BE2C (cell line): ENCODE measurements around the gene SCN4A.
"Not testable (repeated sequence)": the region's sequence is repeated elsewhere in the genome, so short reads cannot be mapped to it uniquely, and the experiment has no call there.

Source experiments
- DNase-seq: peaks from one replicate; pipeline ENCODE4 v3.0.0-alpha.2; 2020
- H3K27me3 ChIP-seq: fragments of 250-450 bp; sonication (Bioruptor Pico); 2 replicates; pipeline ENCODE4 v1.5.1; 2020; ENCODE audit warnings: mild to moderate bottlenecking
- H3K36me3 ChIP-seq: fragments of 250-450 bp; sonication (Bioruptor Pico); 2 replicates; pipeline ENCODE4 v1.5.1; 2020; ENCODE audit warnings: mild to moderate bottlenecking
- H3K4me1 ChIP-seq: fragments of 250-450 bp; sonication (Bioruptor Pico); 2 replicates; pipeline ENCODE4 v1.5.1; 2020
- H3K4me3 ChIP-seq: 2 replicates; pipeline ENCODE4 v1.5.1; 2011; ENCODE audit warnings: low read depth, low read length
- H3K9me3 ChIP-seq: fragments of 250-450 bp; sonication (Bioruptor Pico); 2 replicates; pipeline ENCODE4 v1.5.1; 2020
- TF ChIP-seq, protein P1 (sequence below): IDR thresholded peaks from 2 replicates; pipeline ENCODE4 v1.5.1; 2012; ENCODE audit warnings: mild to moderate bottlenecking, low read depth, low read length

SCN4A gene

DNA sequence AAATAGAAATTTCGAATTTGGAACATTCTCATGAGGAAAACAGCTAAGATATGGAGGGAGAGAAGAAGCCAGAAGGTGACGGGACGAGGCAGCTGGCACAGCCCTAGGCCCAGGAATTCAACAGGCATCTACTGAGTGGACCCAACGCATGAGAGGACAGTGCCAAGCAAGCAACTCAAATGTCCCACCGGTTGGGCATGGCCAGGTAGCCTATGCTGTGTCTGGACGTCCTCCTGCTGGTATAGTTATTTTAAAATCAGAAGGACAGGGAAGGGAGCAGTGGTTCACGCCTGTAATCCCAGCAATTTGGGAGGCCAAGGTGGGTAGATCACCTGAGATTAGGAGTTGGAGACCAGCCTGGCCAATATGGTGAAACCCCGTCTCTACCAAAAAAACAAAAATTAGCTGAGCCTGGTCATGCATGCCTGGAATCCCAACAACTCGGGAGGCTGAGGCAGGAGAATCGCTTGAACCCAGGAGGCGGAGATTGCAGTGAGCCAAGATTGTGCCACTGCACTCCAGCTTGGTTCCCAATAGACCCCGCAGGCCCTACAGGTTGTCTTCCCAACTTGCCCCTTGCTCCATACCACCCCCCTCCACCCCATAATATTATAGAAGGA lies 56.0 kb downstream of the SCN4A start:
- no peak for DNase-seq
- no peaks in the 10 kb centered on the region for H3K27me3 ChIP-seq
- no peak overlapping the region for H3K4me3 ChIP-seq
- no peaks in the 10 kb centered on the region for H3K9me3 ChIP-seq
- H3K4me1 ChIP-seq, result no peaks in the 10 kb centered on the region
- TF ChIP-seq, protein P1, sequence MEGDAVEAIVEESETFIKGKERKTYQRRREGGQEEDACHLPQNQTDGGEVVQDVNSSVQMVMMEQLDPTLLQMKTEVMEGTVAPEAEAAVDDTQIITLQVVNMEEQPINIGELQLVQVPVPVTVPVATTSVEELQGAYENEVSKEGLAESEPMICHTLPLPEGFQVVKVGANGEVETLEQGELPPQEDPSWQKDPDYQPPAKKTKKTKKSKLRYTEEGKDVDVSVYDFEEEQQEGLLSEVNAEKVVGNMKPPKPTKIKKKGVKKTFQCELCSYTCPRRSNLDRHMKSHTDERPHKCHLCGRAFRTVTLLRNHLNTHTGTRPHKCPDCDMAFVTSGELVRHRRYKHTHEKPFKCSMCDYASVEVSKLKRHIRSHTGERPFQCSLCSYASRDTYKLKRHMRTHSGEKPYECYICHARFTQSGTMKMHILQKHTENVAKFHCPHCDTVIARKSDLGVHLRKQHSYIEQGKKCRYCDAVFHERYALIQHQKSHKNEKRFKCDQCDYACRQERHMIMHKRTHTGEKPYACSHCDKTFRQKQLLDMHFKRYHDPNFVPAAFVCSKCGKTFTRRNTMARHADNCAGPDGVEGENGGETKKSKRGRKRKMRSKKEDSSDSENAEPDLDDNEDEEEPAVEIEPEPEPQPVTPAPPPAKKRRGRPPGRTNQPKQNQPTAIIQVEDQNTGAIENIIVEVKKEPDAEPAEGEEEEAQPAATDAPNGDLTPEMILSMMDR, result no peak
- H3K36me3 ChIP-seq, result no peaks in the 10 kb centered on the region

DNA sequence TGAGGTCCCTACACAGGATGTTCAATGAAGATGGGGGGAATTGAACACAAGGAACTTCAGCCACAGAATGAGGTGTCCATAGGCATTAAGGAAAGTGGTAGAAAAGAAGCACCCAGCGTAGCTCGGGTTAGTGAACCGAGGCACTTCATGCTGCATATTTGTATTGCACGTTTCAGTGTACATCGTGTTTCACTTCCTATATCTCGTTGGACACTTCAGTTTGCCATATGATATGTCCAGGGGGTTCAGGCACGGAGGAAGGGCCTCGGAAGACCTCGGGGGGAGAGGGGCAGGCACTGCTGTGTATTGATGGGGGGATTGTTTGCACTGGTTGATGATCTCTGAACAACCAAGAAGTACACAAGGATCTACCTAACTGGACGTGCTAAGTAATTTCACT lies 57.0 kb downstream of the SCN4A start:
- DNase-seq, H3K4me1 ChIP-seq, H3K4me3 ChIP-seq, H3K36me3 ChIP-seq, H3K27me3 ChIP-seq, H3K9me3 ChIP-seq: not testable (repeated sequence)

DNA sequence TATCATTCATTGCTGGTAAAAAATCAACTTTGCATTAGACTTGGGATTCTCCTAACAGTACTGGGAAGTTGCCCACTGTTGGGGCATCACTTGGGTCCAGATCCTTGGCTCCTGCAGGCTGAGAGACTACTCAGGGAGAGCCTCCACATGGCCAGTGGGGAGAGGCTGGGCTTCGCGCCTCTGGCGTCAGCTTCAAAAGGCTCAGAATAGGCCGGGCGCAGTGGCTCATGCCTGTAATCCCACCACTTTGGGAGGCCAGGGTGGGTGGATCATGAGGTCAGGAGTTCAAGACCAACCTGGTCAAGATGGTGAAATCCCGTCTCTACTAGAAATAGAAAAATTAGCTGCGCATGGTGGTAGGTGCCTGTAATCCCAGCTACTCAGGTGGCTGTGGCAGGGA lies 58.2 kb downstream of the SCN4A start:
- TF ChIP-seq, protein P1, result no peak
- no peaks in the 10 kb centered on the region for H3K9me3 ChIP-seq
- H3K4me1 ChIP-seq, result no peaks in the 10 kb centered on the region
- no peaks in the 10 kb centered on the region for H3K27me3 ChIP-seq
- H3K4me3 ChIP-seq, result no peak overlapping the region
- no peak for DNase-seq
- H3K36me3 ChIP-seq, result no peaks in the 10 kb centered on the region

DNA sequence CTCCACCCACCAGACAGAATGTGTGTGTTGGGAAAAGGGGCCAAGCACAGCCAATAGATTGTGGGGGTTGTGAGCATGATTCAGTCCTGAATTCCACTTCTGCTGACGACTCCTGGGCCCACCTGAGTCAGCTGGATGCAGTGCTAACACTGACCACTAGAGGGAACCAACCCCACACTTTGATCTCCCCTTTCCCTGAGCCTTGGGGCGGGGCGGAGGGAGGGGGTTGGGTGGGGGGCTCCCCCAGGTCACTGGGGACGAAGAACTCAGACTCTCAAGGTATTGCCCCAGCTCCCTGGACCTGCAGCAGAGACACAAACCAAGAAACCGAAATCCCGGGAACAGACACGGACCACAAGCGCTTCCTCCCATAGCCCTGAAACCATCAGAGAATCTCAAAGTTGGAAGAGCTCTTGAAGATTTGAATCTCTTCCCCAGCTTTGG lies 61.0 kb downstream of the SCN4A start:
- Histone ChIP-seq H3K9me3 (no peaks in the 10 kb centered on the region), H3K36me3 (no peaks in the 10 kb centered on the region), H3K4me3 (no peak overlapping the region), H3K4me1 (no peaks in the 10 kb centered on the region), H3K27me3 (no peaks in the 10 kb centered on the region)
- TF ChIP-seq, protein P1, result peak; percentile 69
- peak; percentile 61 for DNase-seq

DNA sequence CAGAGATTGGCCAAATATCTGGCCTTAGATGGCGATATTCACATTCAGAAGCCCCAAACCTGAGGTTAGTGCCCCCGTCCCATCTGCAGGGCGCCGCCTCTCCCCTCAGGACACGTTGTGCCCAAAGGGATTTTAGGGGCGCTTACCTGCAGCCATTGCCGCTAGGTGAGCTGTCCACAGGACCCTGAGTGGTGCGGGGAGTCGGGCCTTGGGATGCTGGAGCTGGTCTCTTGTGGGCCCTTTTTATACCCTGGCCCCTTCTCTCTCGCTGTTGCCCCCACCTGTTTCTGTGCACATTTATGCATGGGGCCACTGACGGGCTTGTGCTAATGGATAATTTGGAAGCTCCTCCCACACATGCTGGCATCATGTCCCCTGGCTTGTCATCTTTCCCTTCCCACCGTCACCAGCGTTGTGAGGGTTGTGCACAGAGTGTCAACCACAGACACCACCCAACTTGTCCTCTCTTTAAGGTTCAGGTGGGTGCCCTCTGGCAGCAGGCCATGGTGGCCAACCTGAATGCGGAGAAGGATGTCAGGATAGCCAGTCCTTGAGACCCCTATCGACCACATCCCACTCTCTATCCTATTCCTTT lies 61.6 kb downstream of the SCN4A start, which contains the start of gene CSHL1:
Gene CSHL1, minus strand, starts transcription at position 218 of the 595 bp plus-strand sequence. Its CDS starts 62 bp downstream, at position 156.
- H3K4me3 ChIP-seq, result no peak within 1 kb of the TSS
- no peak for DNase-seq
- TF ChIP-seq, protein P1, result no peak
- no peaks in the 10 kb centered on the region for H3K9me3 ChIP-seq
- H3K27me3 ChIP-seq, result no peaks in the 10 kb centered on the region
- no peaks in the 10 kb centered on the region for H3K4me1 ChIP-seq
- H3K36me3 ChIP-seq, result no peaks in the 10 kb centered on the region

DNA sequence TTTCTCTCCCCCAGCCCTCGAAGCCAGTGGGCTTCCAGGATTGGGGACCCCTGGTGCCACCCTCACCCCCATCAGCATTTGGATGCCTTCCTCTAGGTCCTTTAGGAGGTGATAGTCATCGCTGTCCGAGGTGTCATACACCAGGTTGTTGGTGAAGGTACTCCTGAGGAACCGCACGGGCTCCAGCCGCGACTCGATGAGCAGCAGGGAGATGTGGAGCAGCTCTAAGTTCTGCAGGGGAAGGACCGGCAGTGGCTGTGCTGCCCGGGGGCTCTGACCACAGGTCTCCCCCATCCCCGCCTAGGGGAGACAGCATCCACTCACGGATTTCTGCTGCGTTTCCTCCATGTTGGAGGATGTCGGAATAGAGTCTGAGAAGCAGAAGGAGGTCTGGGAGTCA lies 62.6 kb downstream of the SCN4A start:
- no peaks in the 10 kb centered on the region for H3K27me3 ChIP-seq
- no peaks in the 10 kb centered on the region for H3K36me3 ChIP-seq
- H3K4me1 ChIP-seq, result no peaks in the 10 kb centered on the region
- no peak overlapping the region for H3K4me3 ChIP-seq
- TF ChIP-seq, protein P1, result no peak
- H3K9me3 ChIP-seq, result no peaks in the 10 kb centered on the region
- DNase-seq, result no peak

DNA sequence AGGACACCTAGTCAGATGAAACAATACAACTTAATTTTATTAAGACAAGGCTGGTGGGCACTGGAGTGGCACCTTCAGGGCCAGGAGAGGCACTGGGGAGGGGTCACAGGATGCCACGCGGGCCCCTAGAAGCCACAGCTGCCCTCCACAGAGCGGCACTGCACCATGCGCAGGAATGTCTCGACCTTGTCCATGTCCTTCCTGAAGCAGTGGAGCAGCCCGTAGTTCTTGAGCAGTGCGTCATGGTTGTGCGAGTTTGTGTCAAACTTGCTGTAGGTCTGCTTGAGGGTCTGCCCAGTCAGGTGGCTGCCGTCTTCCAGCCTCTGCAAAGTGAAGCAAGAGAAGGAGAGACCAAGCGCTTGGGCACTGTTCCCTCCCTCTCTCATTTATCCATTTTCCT lies 63.1 kb downstream of the SCN4A start:
- not testable (repeated sequence) for H3K9me3 ChIP-seq, H3K36me3 ChIP-seq, H3K4me3 ChIP-seq

More for the DNA sequence above, 63.1 kb downstream of the SCN4A start:
- not testable (repeated sequence) for H3K4me1 ChIP-seq, DNase-seq, H3K27me3 ChIP-seq
